HCT116 (cell line): ENCODE data around the gene HORMAD2. TPM values are rescaled to one million over a fixed set of nuclear protein-coding genes. Genes with fewer than 3 reads are reported as not detected.
A peak's percentile ranks its signal among the peaks of the same experiment; 100 is the strongest.

Experiments used
- ATAC-seq: fragments of 200-7000 bp; cut with Tn5 transposase; 2 replicates; pipeline ENCODE4 v1.9.1; 2020; ENCODE audit warnings: mild to moderate bottlenecking, moderate library complexity
- BruUV-seq: library from RNA; stranded (reverse); fragments of 400-500 nt; replicated peaks from 2 replicates; lab custom pipeline; 2021; lab: Mats Ljungman, UMichigan
- CTCF ChIA-PET: fragments of 300-600 bp; sonication (Branson Sonifier 250); formaldehyde crosslinking; loops from one replicate; lab custom pipeline; 2021; ENCODE audit warnings: antibody characterized with exemption; lab: Charles Lee
- POLR2A ChIA-PET: fragments of 300-600, 350-600 bp; sonication (Branson Sonifier 250); formaldehyde crosslinking; loops from one replicate; lab custom pipeline; 2021; ENCODE audit warnings: antibody characterized with exemption; lab: Charles Lee
- RAD21 ChIA-PET, 2 experiments: fragments of 300-600 bp; sonication (Branson Sonifier 250); formaldehyde crosslinking; loops; one replicate each; lab custom pipeline; 2023; ENCODE audit warnings: low total read pairs in 2 of 2; ENCODE audit not compliant: uncharacterized antibody in 2 of 2, unreplicated experiment in 2 of 2, low non-redundant PET in 1 of 2; lab: Charles Lee
- DNase-seq: peaks from one replicate; pipeline ENCODE4 v3.0.0-alpha.2; 2010; ENCODE audit warnings: low read depth, low spot score
- H2AFZ ChIP-seq: fragments of 200-600 bp; shearing (Covaris generic), sonication (generic); 2 replicates; pipeline ENCODE4 v1.6.1; 2017; ENCODE audit warnings: low read depth, mixed run types, mixed read lengths, antibody characterized with exemption, low read length; ENCODE audit not compliant: poor library complexity, severe bottlenecking
- H3K27ac ChIP-seq: 2 replicates; pipeline ENCODE4 v1.5.1; 2012; ENCODE audit warnings: low read depth, low read length
- H3K27me3 ChIP-seq: fragments of 200-600 bp; sonication (generic); 2 replicates; pipeline ENCODE4 v1.6.1; 2016; ENCODE audit warnings: mixed run types, low read length, mixed read lengths; ENCODE audit not compliant: insufficient read depth
- H3K36me3 ChIP-seq, 2 experiments: fragments of 200-500 bp in 1 of 2; fragments of 200-600 bp in 1 of 2; sonication (Bioruptor generic) in 1 of 2; sonication (generic) in 1 of 2; 2 replicates each; pipeline versions ENCODE4 v1.5.1 to v1.6.1; 2014 to 2016; ENCODE audit warnings: low read length in 2 of 2, inconsistent platforms in 1 of 2, mixed read lengths in 1 of 2, mixed run types in 1 of 2; ENCODE audit not compliant: insufficient read depth in 2 of 2, control insufficient read depth in 1 of 2
- H3K4me1 ChIP-seq, 2 experiments: fragments of 200-600 bp in 1 of 2; sonication (generic) in 1 of 2; 2 replicates each; pipeline versions ENCODE4 v1.5.1 to v1.6.1; 2012 to 2017; ENCODE audit warnings: low read length in 2 of 2, inconsistent platforms in 1 of 2, mild to moderate bottlenecking in 1 of 2, mixed read lengths in 1 of 2, mixed run types in 1 of 2, moderate library complexity in 1 of 2; ENCODE audit not compliant: insufficient read depth in 2 of 2, control insufficient read depth in 1 of 2
- H3K4me2 ChIP-seq: fragments of 200-600 bp; sonication (generic); 2 replicates; pipeline ENCODE4 v1.6.1; 2017; ENCODE audit warnings: mixed run types, low read length, mixed read lengths
- H3K4me3 ChIP-seq, 2 experiments: fragments of 200-600 bp in 1 of 2; sonication (generic) in 1 of 2; replicated peaks in 1 of 2; 2 replicates each; pipeline ENCODE4 v1.5.1; 2011 to 2016; ENCODE audit warnings: low read length in 2 of 2, control low read depth in 1 of 2, low read depth in 1 of 2, mild to moderate bottlenecking in 1 of 2, mixed read lengths in 1 of 2, mixed run types in 1 of 2
- H3K79me2 ChIP-seq: fragments of 200-600 bp; sonication (generic); 2 replicates; pipeline ENCODE4 v1.6.1; 2017; ENCODE audit warnings: mild to moderate bottlenecking, mixed run types, low read length, moderate library complexity, mixed read lengths; ENCODE audit not compliant: insufficient read depth
- H3K9ac ChIP-seq: fragments of 200-600 bp; sonication (generic); 2 replicates; pipeline ENCODE4 v1.6.1; 2016; ENCODE audit warnings: low read length, mixed read lengths
- H3K9me2 ChIP-seq: fragments of 200-600 bp; sonication (generic), shearing (Covaris generic); 2 replicates; pipeline ENCODE4 v1.6.1; 2017; ENCODE audit warnings: mixed run types, mild to moderate bottlenecking, moderate library complexity; ENCODE audit not compliant: insufficient read depth
- H3K9me3 ChIP-seq, 2 experiments: fragments of 200-500 bp in 1 of 2; fragments of 200-600 bp in 1 of 2; sonication (Bioruptor generic) in 1 of 2; sonication (generic) in 1 of 2; 2 replicates each; pipeline ENCODE4 v1.6.1; 2014 to 2017; ENCODE audit warnings: low read length in 2 of 2, mixed read lengths in 2 of 2, inconsistent platforms in 1 of 2, low read depth in 1 of 2, mild to moderate bottlenecking in 1 of 2, mixed run types in 1 of 2, moderate library complexity in 1 of 2; ENCODE audit not compliant: control insufficient read depth in 1 of 2, insufficient read depth in 1 of 2
- H4K20me1 ChIP-seq: fragments of 200-600 bp; sonication (generic), shearing (Covaris generic); 2 replicates; pipeline ENCODE4 v1.6.1; 2017; ENCODE audit warnings: mixed run types, mild to moderate bottlenecking, moderate library complexity; ENCODE audit not compliant: insufficient read depth
- CBX3 ChIP-seq: IDR thresholded peaks from 2 replicates; pipeline ENCODE4 v1.6.1; 2012; ENCODE audit warnings: low read depth
- CEBPB ChIP-seq: IDR thresholded peaks from 2 replicates; pipeline ENCODE4 v1.6.1; 2012; ENCODE audit warnings: low read depth
- CTCF ChIP-seq, 3 experiments: fragments of 200-600 bp in 1 of 3; sonication (generic) in 1 of 3; IDR thresholded peaks in 2 of 3; conservative IDR thresholded peaks in 1 of 3; 2 replicates each; pipeline ENCODE4 v1.5.1; 2012 to 2017; ENCODE audit warnings: low read depth in 2 of 3, low read length in 2 of 3, antibody characterized with exemption in 1 of 3, borderline replicate concordance in 1 of 3, control low read depth in 1 of 3, mild to moderate bottlenecking in 1 of 3, mixed read lengths in 1 of 3, mixed run types in 1 of 3, moderate library complexity in 1 of 3; ENCODE audit not compliant: insufficient read depth in 1 of 3
- EZH2 ChIP-seq: fragments of 200-600 bp; sonication (generic); IDR thresholded peaks from 2 replicates; pipeline ENCODE4 v1.6.1; 2017; ENCODE audit warnings: antibody characterized with exemption, mixed run types
- EZH2phosphoT487 ChIP-seq: fragments of 200-600 bp; IDR thresholded peaks from 2 replicates; pipeline ENCODE4 v1.6.1; 2018; ENCODE audit warnings: antibody characterized with exemption, borderline replicate concordance
- FOSL1 ChIP-seq: IDR thresholded peaks from 2 replicates; pipeline ENCODE4 v1.6.1; 2012; ENCODE audit warnings: low read depth
- JUND ChIP-seq: IDR thresholded peaks from 2 replicates; pipeline ENCODE4 v1.6.1; 2012
- POLR2AphosphoS5 ChIP-seq: IDR thresholded peaks from 2 replicates; pipeline ENCODE4 v1.6.1; 2011; ENCODE audit warnings: mild to moderate bottlenecking, low read depth, low read length, moderate library complexity
- RAD21 ChIP-seq: IDR thresholded peaks from 2 replicates; pipeline ENCODE4 v1.6.1; 2012; ENCODE audit warnings: low read depth, mild to moderate bottlenecking
- SIN3A ChIP-seq: IDR thresholded peaks from 2 replicates; pipeline ENCODE4 v1.6.1; 2012; ENCODE audit warnings: low read depth
- SP1 ChIP-seq: IDR thresholded peaks from 2 replicates; pipeline ENCODE4 v1.6.1; 2012; ENCODE audit warnings: low read depth
- SRF ChIP-seq: IDR thresholded peaks from 2 replicates; pipeline ENCODE4 v1.6.1; 2012; ENCODE audit warnings: low read depth
- TCF7L2 ChIP-seq: IDR thresholded peaks from 2 replicates; pipeline ENCODE4 v1.7.0; 2011; ENCODE audit warnings: borderline replicate concordance, inconsistent platforms; ENCODE audit not compliant: insufficient read depth, insufficient read length; ENCODE audit errors: extremely low read depth
- ZBTB33 ChIP-seq: IDR thresholded peaks from 2 replicates; pipeline ENCODE4 v1.6.1; 2011; ENCODE audit warnings: mild to moderate bottlenecking, low read length, moderate library complexity; ENCODE audit not compliant: insufficient replicate concordance; ENCODE audit errors: extremely low read depth
- ZFX ChIP-seq: fragments of 450-650 bp; IDR thresholded peaks from 2 replicates; pipeline ENCODE4 v1.6.1; 2017
- intact Hi-C: fragments of 100-400 bp; cut with micrococcal nuclease; formaldehyde crosslinking; loops from 2 replicates; pipeline ENCODE4 v1.10.0; 2022
- total RNA-seq: library from RNA; stranded (reverse); gene quantifications from one replicate; pipeline ENCODE4 v1.2.1, GENCODE V29; 2021; ENCODE audit not compliant: unreplicated experiment

The HORMAD2 gene
- total RNA-seq, 1 experiment from 2014 or later = not detected

GRCh38 chr22:30222321-30222720 lies 142.1 kb downstream of the HORMAD2 start:
- peak overlapping the region; percentile 92; the same call in 1 of the 2 replicates for H3K27ac ChIP-seq
- RAD21 ChIA-PET = interaction anchor here in 1 of 2 experiments (0.6 kb wide), 1 partner anchor 112 kb away, joined by 3 read pairs; no protein-coding TSS in a partner anchor

More at GRCh38 chr22:30222321-30222720, 142.1 kb downstream of the HORMAD2 start:
- H3K4me3 ChIP-seq = no peak overlapping the region
- H3K36me3 ChIP-seq = no peaks in the 10 kb centered on the region
- intact Hi-C loops = no loop called here
- ATAC-seq (no peak), DNase-seq (no peak)
- H2AFZ ChIP-seq = no peak overlapping the region
- no peaks in the 10 kb centered on the region for H3K79me2 ChIP-seq
- no TSS peak for BruUV-seq
- H3K4me2 ChIP-seq = no peak overlapping the region
- TF ChIP-seq CTCF (IDR thresholded peaks at IDR 0.05 in 2 of 3, conservative IDR thresholded peaks at IDR 0.05 in 1 of 3; ENCODE audit: borderline replicate concordance in 1 of 3, insufficient read depth in 1 of 3, low read depth in 2 of 3, low read length in 2 of 3) (no peak), CEBPB (no peak), RAD21 (no peak), TCF7L2 (no peak), FOSL1 (no peak), ZFX (no peak), SRF (no peak), SIN3A (no peak), SP1 (no peak), EZH2phosphoT487 (no peak), POLR2AphosphoS5 (no peak), EZH2 (no peak), CBX3 (no peak), ZBTB33 (no peak), JUND (no peak)
- no peaks in the 10 kb centered on the region for H4K20me1 ChIP-seq
- H3K9me2 ChIP-seq = no peaks in the 10 kb centered on the region
- ChIA-PET POLR2A (interaction anchor here (6.3 kb wide), 1 partner anchor 11 kb away, joined by 43 read pairs; no protein-coding TSS in a partner anchor), CTCF (no interaction called here)
- H3K27me3 ChIP-seq = no peaks in the 10 kb centered on the region
- no peaks in the 10 kb centered on the region; a peak in 1 of 4 replicates for H3K9me3 ChIP-seq
- peaks cover 41 to 90% of the 10 kb centered on the region in 2 experiments for H3K4me1 ChIP-seq
- no peak overlapping the region for H3K9ac ChIP-seq
